Upper lobe of right lung (tissue), 1 donor: Measurements from ENCODE around the gene FAM72C. TPM values are rescaled to one million over a fixed set of nuclear protein-coding genes. Genes with fewer than 3 reads are reported as not detected.
"Not testable (repeated sequence)": the region's sequence is repeated elsewhere in the genome, so short reads cannot be mapped to it uniquely, and the experiment has no call there.

Source experiments
- ATAC-seq: fragments of 200-7000 bp; cut with Tn5 transposase; one replicate; pipeline ENCODE4 v1.9.1; 2020; ENCODE audit warnings: mild to moderate bottlenecking, moderate library complexity
- DNase-seq: peaks from one replicate; pipeline ENCODE4 v3.0.0-alpha.2; 2020
- H3K27ac ChIP-seq: fragments of 200-600 bp; one replicate; pipeline ENCODE4 v1.8.0; 2022
- H3K27me3 ChIP-seq: fragments of 200-600 bp; one replicate; pipeline ENCODE4 v1.8.0; 2022; ENCODE audit warnings: mild to moderate bottlenecking
- H3K36me3 ChIP-seq: fragments of 200-600 bp; one replicate; pipeline ENCODE4 v1.8.0; 2022
- H3K4me1 ChIP-seq: fragments of 200-600 bp; one replicate; pipeline ENCODE4 v1.8.0; 2022
- H3K4me3 ChIP-seq: fragments of 200-600 bp; one replicate; pipeline ENCODE4 v1.8.0; 2022; ENCODE audit warnings: mild to moderate bottlenecking
- H3K9me3 ChIP-seq: fragments of 200-600 bp; one replicate; pipeline ENCODE4 v1.8.0; 2022
- intact Hi-C: fragments of 100-400 bp; cut with DNase I; formaldehyde crosslinking; loops from one replicate; pipeline ENCODE4 v1.11.0; 2022
- total RNA-seq: library from RNA; stranded (reverse); fragmentation: NEBNext Ultra II Directional; extraction: Animal tissue kit (Norgen Biotek cat#: 25700); gene quantifications from one replicate; pipeline ENCODE4 v1.2.1, GENCODE V29; 2021
- donor health status: DM: no; HTN: yes; CAD: no; lungs with severe emphysema.

Gene FAM72C
- total RNA-seq, 1 donor from 2014 or later: not detected

DNA sequence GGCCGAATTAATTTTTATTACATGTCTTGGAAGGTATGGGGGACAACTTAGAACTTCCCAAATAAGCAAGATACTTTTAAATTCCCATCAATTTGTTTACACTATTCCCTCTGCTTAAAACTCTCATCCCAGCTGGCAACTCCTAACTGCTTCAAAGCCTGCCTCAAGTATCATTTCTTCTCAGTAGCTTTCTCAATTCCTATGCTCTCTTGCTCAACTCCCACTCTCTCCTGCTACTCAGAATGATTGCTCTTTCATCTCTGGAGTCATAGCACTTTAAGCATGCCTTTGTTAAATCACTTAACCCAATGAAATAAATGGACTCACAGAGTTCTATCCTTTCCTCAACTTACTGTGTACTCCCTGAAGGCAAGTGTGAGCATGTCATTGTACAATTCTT, 18.9 kb downstream of the FAM72C start:
- H3K27ac ChIP-seq, H3K36me3 ChIP-seq, intact Hi-C loops, H3K4me3 ChIP-seq, H3K27me3 ChIP-seq, DNase-seq, H3K4me1 ChIP-seq, H3K9me3 ChIP-seq: not testable (repeated sequence)
- peak; percentile 41 for ATAC-seq

DNA sequence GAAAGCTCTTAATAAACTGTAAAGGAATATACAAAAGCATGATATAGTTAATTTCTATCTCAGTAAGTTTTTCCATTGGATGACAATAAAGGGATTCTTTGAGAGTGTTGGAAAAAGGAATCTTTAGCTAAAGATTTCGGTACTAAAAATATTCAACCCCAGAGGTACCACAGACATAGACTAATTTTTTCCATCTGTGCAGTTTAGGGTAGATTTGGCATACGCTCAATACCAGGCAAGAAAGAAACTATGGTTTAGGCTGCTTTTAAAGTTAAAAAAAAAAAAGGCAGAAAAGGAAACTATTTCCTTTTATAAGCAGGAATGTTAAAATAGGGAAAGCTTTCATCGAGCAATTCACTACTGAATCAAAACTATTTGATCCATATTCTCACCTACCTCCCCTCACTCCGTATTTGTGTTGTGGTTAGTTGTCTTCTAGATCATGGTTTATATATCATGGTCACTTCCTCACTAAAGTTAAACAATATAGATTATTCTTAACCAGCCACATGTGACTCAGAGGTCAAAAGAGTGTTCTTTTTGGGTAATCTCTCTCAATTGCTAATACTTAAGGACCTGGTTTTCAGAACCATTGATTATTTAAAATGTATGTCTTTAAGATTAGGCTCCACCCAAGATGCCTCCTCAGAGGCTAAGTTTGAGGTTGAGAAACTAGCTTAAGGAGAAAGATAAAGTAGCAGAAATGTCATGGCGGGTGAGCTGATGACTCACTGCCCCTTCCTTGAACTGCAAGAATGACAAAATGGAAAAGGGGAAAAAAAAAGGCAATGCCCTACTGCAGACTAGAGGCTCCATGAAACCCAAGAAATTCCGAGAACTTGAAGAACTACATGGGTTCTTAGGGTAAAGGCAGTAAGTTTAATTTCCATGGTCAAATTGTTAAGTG, 20.0 kb downstream of the FAM72C start:
- intact Hi-C loops, H3K27me3 ChIP-seq, H3K36me3 ChIP-seq, H3K4me3 ChIP-seq, H3K9me3 ChIP-seq, DNase-seq, H3K4me1 ChIP-seq, H3K27ac ChIP-seq: not testable (repeated sequence)
- ATAC-seq: peak; percentile 74

DNA sequence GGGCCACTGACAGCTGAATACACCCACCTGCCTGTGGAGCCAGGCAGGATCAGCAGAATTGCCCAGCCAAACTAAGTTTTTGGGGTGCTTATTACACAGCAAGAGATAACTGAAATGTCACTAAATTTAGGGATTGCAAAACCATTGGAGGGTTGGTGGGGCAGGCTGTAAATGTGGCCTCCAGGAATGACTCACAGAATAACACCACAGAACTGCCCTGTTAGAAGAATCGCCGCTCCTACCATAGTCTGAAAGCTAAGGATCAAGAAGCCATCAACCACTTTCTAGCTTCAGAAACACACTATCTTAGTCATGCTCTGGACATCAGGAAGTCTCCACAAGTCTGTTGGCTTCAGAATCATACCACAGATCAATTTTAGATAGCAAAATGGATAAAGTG, 24.0 kb downstream of the FAM72C start:
- H3K36me3 ChIP-seq, H3K4me1 ChIP-seq, H3K4me3 ChIP-seq, H3K27me3 ChIP-seq, DNase-seq, H3K27ac ChIP-seq, H3K9me3 ChIP-seq, intact Hi-C loops, ATAC-seq: not testable (repeated sequence)

GRCh38 chr1:143945253-143945652, 26.5 kb downstream of the FAM72C start:
- ATAC-seq, H3K27me3 ChIP-seq, H3K36me3 ChIP-seq, H3K4me1 ChIP-seq, H3K4me3 ChIP-seq, H3K27ac ChIP-seq, H3K9me3 ChIP-seq, DNase-seq, intact Hi-C loops: not testable (repeated sequence)

DNA sequence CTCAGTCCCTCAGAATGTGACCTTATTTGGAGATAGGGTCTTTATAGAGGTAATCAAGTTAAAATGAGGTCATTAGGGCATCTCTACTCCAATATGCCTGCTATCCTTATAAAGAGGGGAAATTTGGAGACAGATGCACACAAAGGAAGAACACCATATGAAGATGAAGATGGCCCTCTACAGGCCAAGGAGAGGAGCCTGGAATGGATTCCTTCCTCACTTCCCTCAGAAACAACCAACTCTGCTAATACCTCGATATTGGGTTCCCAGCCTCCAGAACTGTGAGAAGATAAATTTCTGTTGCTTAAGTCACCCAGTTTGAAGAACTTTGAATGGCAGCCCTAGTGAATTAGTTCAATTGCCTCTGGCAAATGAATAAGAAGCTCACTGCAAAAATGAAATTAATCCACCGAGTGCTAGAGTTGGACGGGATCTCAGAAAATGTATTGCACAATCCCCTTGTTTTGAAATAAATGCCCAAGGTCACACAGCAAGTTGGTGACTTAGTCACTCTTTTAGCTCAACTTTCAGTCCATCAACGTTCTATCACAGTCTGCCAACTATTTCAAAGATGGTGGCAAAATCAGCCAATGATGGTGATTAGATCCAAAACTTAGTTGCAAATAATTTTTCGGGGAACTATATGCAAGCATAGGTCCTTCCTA, 27.1 kb downstream of the FAM72C start:
- DNase-seq, intact Hi-C loops, H3K27me3 ChIP-seq, H3K4me3 ChIP-seq, H3K9me3 ChIP-seq, H3K4me1 ChIP-seq, H3K36me3 ChIP-seq, H3K27ac ChIP-seq: not testable (repeated sequence)
- ATAC-seq: peak; percentile 72

DNA sequence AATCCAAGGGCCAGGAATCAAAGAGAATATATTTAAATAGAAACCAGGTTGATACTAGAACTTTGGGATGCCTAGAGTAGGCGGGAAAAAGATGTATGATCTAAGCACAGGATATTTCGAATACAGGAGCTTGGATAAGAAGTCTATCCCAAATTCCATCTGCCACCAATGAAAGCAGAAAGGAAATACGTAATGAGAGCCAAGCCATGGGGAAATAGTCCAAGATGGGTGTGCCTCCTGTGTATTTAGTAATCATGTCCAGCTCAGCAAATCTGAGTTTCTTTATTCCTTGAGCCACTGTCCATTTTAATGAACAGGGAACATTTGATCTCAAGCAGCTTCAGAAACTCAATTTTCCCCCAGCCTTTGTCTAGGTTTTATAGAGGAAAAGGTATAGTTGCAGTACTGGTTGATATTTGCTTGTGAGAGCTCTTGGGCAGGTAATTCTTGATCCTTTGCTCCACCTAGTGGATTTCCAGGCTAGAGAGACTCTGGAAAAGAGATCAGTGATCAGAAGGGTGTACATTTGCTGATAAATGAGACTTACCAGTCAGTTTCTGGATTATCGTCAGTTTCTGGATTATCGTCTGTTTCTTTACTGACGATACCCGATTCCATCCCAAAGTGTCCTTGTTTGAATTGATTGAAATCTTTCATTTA, 28.3 kb downstream of the FAM72C start:
- H3K36me3 ChIP-seq, H3K27ac ChIP-seq, H3K27me3 ChIP-seq, H3K4me3 ChIP-seq, intact Hi-C loops, H3K4me1 ChIP-seq, DNase-seq, H3K9me3 ChIP-seq: not testable (repeated sequence)
- peak; percentile 61 for ATAC-seq

DNA sequence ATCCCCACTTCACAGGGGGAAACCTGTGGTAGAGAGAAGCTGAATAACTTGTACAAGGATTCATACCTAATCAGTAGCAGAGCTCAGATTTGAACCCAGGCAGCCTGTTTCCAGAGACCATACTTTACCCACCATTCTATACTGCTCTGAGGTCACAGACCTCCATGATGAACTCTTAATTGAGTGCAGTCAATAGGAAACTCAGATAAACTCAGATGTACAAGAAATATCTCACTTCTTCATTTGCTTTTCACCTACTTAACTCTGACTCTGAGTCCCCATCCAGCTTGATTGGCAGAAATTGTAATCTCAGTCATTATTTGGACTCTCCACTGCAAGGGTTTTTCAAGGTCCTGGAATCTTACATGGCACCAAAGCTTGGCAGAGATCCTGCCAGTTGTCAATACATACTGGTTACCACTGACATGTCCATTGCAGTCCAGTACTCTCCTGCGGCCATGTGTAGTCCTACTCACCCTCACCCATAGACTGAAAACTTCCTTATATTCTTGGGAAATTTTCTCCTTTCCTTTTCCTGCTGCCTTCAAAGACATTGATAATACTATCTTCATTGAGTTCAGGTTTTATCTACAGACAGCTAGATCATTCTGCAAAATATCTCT, 29.4 kb downstream of the FAM72C start:
- H3K9me3 ChIP-seq, intact Hi-C loops, H3K4me1 ChIP-seq, ATAC-seq, H3K27me3 ChIP-seq, H3K4me3 ChIP-seq, H3K36me3 ChIP-seq, H3K27ac ChIP-seq, DNase-seq: not testable (repeated sequence)

DNA sequence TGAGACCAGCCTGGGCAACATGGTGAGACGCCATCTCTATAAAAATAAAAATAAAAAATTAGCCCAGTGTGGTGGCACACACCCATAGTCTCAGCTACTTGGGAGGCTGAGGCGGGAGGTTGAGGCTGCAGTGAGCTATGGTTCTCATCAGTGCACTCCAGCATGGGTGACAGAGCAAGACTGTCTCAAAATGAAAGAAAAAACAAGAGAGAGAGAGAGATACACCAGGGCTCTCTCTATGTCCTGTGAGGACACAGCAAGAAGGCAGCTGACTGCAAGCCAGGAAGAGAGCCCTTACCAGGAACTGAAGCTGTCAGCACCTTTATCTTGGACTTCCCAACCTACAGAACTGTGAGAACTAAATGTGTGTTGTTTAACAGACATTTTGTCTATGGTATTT, 32.1 kb downstream of the FAM72C start:
- H3K27ac ChIP-seq, H3K9me3 ChIP-seq, H3K4me3 ChIP-seq, H3K4me1 ChIP-seq, DNase-seq, intact Hi-C loops, H3K27me3 ChIP-seq, H3K36me3 ChIP-seq, ATAC-seq: not testable (repeated sequence)

GRCh38 chr1:143938922-143939321, 32.9 kb downstream of the FAM72C start:
- ATAC-seq, H3K27ac ChIP-seq, H3K9me3 ChIP-seq, DNase-seq, H3K27me3 ChIP-seq, H3K4me1 ChIP-seq, H3K4me3 ChIP-seq, intact Hi-C loops, H3K36me3 ChIP-seq: not testable (repeated sequence)
